Activated naive CD4-positive, alpha-beta T cell treated with anti-CD3 and anti-CD28 coated beads for 36 hours (primary cell): ENCODE measurements around the gene KAZN. TPM values are rescaled to one million over a fixed set of nuclear protein-coding genes. Genes with fewer than 3 reads are reported as not detected.

Experiments
- CTCF ChIA-PET: fragments of 350-600 bp; sonication (Branson Sonifier 250); formaldehyde crosslinking; loops from one replicate; lab custom pipeline; 2021; ENCODE audit warnings: antibody characterized with exemption; lab: Charles Lee
- DNase-seq: peaks from one replicate; pipeline ENCODE4 v3.0.0-alpha.2; 2020
- H3K27ac Mint-ChIP-seq: one replicate; pipeline ENCODE4 v1.8.0; 2021; ENCODE audit warnings: mild to moderate bottlenecking, mixed read lengths
- H3K27me3 Mint-ChIP-seq: one replicate; pipeline ENCODE4 v1.8.0; 2021; ENCODE audit warnings: low read depth, mixed read lengths
- H3K36me3 Mint-ChIP-seq: one replicate; pipeline ENCODE4 v1.8.0; 2021; ENCODE audit warnings: low read depth, mixed read lengths
- H3K4me1 Mint-ChIP-seq: one replicate; pipeline ENCODE4 v1.8.0; 2021; ENCODE audit warnings: low read depth, mixed read lengths
- H3K4me3 Mint-ChIP-seq: one replicate; pipeline ENCODE4 v1.8.0; 2021; ENCODE audit warnings: mild to moderate bottlenecking, moderate library complexity, mixed read lengths
- H3K9me3 Mint-ChIP-seq: one replicate; pipeline ENCODE4 v1.8.0; 2021; ENCODE audit warnings: mixed read lengths
- intact Hi-C: fragments of 100-400 bp; cut with micrococcal nuclease; formaldehyde crosslinking; loops from one replicate; pipeline ENCODE4 v1.15.1; 2023
- total RNA-seq, 2 experiments: library from RNA; stranded (reverse); gene quantifications; one replicate each; pipeline ENCODE4 v1.2.3, GENCODE V29; 2021

The KAZN gene
- total RNA-seq, 2 experiments from 2014 or later = 0.55 to 0.59 TPM

DNA sequence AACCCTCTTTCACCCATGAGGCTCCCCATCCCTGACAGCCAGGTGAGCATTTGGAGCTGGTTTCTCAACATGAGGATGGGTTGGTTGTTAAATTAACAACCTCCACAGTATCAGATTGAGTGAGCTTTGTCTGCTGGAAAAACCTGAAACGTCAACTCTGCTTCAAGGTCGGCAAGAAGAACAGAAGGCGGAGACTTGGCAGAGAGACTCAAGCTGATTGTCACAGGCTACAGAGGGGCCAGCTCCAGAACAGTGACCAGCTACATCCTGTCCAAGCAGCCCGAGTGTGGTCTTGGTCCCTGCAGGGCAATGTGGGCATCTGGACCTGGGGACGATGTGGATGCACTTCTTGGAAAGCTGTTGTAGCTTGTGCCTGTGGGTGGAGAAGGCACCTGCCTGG, 518.5 kb downstream of the KAZN start:
- no peaks in the 10 kb centered on the region for H3K36me3 Mint-ChIP-seq
- CTCF ChIA-PET = interaction anchor here (1.3 kb wide), 1 partner anchor 12 kb away, joined by 3 read pairs; no protein-coding TSS in a partner anchor
- no peak for DNase-seq
- H3K27ac Mint-ChIP-seq = no peak overlapping the region
- H3K9me3 Mint-ChIP-seq = no peaks in the 10 kb centered on the region
- intact Hi-C loops = no loop called here
- H3K4me3 Mint-ChIP-seq = no peak overlapping the region
- H3K4me1 Mint-ChIP-seq = peaks cover 9% of the 10 kb centered on the region
- peaks cover 2% of the 10 kb centered on the region for H3K27me3 Mint-ChIP-seq

GRCh38 chr1:15117671-15118325, 519.3 kb downstream of the KAZN start:
- Mint-ChIP-seq H3K27ac (no peak overlapping the region), H3K9me3 (no peaks in the 10 kb centered on the region), H3K4me1 (peaks cover under 1% of the 10 kb centered on the region), H3K36me3 (no peaks in the 10 kb centered on the region), H3K4me3 (no peak overlapping the region), H3K27me3 (peaks cover 2% of the 10 kb centered on the region)
- intact Hi-C loops = no loop called here
- CTCF ChIA-PET = no interaction called here
- no peak for DNase-seq

DNA sequence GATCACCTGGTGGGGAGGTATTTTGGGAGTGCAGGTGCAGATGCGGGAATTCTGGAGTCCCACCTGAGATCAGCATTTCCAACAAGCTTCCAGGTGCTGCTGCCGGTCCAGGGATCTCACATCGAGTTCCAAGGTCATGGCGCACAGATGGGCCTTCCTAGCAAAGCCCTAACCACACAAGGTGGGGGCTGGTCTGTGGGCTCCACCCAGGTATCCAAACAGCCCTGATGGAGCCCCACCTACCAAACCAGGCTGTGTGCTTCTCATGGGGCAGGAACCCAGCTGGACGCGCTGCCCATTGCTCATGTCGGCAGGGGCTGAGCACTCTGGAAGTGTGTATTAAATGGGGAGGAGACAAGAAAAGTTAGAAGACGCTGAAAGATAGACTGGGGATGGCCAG, 520.1 kb downstream of the KAZN start:
- peaks cover 2% of the 10 kb centered on the region for H3K27me3 Mint-ChIP-seq
- no peak overlapping the region for H3K4me3 Mint-ChIP-seq
- H3K9me3 Mint-ChIP-seq = no peaks in the 10 kb centered on the region
- intact Hi-C loops = no loop called here
- H3K36me3 Mint-ChIP-seq = no peaks in the 10 kb centered on the region
- DNase-seq = no peak
- no peaks in the 10 kb centered on the region for H3K4me1 Mint-ChIP-seq
- CTCF ChIA-PET = interaction anchor here (0.8 kb wide), 1 partner anchor 10 kb away, joined by 3 read pairs; no protein-coding TSS in a partner anchor
- no peak overlapping the region for H3K27ac Mint-ChIP-seq

GRCh38 chr1:15120251-15120945, 521.9 kb downstream of the KAZN start:
- intact Hi-C loops = no loop called here
- no peak for DNase-seq
- Mint-ChIP-seq H3K36me3 (no peaks in the 10 kb centered on the region), H3K4me3 (no peak overlapping the region), H3K27me3 (peaks cover 2% of the 10 kb centered on the region), H3K9me3 (no peaks in the 10 kb centered on the region), H3K4me1 (no peaks in the 10 kb centered on the region), H3K27ac (no peak overlapping the region)
- CTCF ChIA-PET = interaction anchor here (1.3 kb wide), 1 partner anchor 185 kb away, joined by 3 read pairs; no protein-coding TSS in a partner anchor

DNA sequence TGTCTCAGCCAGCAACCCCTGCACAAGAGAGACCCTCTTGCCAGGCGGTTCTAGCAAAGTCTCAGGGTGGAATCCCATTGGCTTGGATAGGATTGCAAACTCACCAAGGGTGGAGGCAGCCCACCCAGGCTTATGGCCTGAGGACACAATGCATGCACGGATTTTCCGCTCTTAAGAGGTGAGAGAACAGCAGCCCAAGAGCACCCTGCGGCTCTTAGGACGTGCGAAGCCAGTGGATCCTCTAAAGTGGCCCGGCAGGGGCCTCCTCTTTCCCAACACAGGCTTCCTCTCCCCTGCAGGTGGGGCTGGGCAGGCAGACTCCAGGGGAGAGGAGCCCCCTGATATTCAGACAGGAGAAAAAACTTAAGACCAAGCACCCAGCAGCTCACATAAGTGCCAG, 523.8 kb downstream of the KAZN start:
- no peak overlapping the region for H3K27ac Mint-ChIP-seq
- DNase-seq = no peak
- CTCF ChIA-PET = no interaction called here
- H3K27me3 Mint-ChIP-seq = peaks cover 2% of the 10 kb centered on the region
- H3K9me3 Mint-ChIP-seq = no peaks in the 10 kb centered on the region
- H3K4me3 Mint-ChIP-seq = no peak overlapping the region
- intact Hi-C loops = no loop called here
- no peaks in the 10 kb centered on the region for H3K4me1 Mint-ChIP-seq
- H3K36me3 Mint-ChIP-seq = no peaks in the 10 kb centered on the region

GRCh38 chr1:15123270-15123669, 524.8 kb downstream of the KAZN start:
- no peak for DNase-seq
- CTCF ChIA-PET = interaction anchor here (0.9 to 1.5 kb wide), 4 partner anchors 21 to 182 kb away, joined by 3 to 4 read pairs (median 3); no protein-coding TSS in a partner anchor

GRCh38 chr1:15123925-15124324, 525.4 kb downstream of the KAZN start:
- Mint-ChIP-seq H3K4me1 (no peaks in the 10 kb centered on the region), H3K4me3 (no peak overlapping the region), H3K36me3 (no peaks in the 10 kb centered on the region), H3K27me3 (peaks cover 2% of the 10 kb centered on the region), H3K27ac (no peak overlapping the region), H3K9me3 (no peaks in the 10 kb centered on the region)
- intact Hi-C loops = no loop called here
- CTCF ChIA-PET = interaction anchor here (1.0 to 1.5 kb wide), 3 partner anchors 25 to 181 kb away, joined by 3 to 4 read pairs (median 3); no protein-coding TSS in a partner anchor
- DNase-seq = no peak

More at GRCh38 chr1:15123270-15123669, 524.8 kb downstream of the KAZN start:
- Mint-ChIP-seq H3K36me3 (no peaks in the 10 kb centered on the region), H3K27me3 (peaks cover 2% of the 10 kb centered on the region), H3K9me3 (no peaks in the 10 kb centered on the region), H3K4me1 (no peaks in the 10 kb centered on the region), H3K4me3 (no peak overlapping the region), H3K27ac (no peak overlapping the region)
- intact Hi-C loops = no loop called here

- Mint-ChIP-seq H3K4me3 (no peak overlapping the region), H3K27me3 (peaks cover under 1% of the 10 kb centered on the region), H3K4me1 (no peaks in the 10 kb centered on the region), H3K27ac (no peak overlapping the region), H3K9me3 (peaks cover 2% of the 10 kb centered on the region), H3K36me3 (no peaks in the 10 kb centered on the region)
- DNase-seq = no peak
- intact Hi-C loops = no loop called here
- CTCF ChIA-PET = interaction anchor here (0.7 to 1.5 kb wide), 3 partner anchors 25 to 181 kb away, joined by 3 to 4 read pairs (median 3); no protein-coding TSS in a partner anchor
Observed at GRCh38 chr1:15124362-15125100, 526.0 kb downstream of the KAZN start.

DNA sequence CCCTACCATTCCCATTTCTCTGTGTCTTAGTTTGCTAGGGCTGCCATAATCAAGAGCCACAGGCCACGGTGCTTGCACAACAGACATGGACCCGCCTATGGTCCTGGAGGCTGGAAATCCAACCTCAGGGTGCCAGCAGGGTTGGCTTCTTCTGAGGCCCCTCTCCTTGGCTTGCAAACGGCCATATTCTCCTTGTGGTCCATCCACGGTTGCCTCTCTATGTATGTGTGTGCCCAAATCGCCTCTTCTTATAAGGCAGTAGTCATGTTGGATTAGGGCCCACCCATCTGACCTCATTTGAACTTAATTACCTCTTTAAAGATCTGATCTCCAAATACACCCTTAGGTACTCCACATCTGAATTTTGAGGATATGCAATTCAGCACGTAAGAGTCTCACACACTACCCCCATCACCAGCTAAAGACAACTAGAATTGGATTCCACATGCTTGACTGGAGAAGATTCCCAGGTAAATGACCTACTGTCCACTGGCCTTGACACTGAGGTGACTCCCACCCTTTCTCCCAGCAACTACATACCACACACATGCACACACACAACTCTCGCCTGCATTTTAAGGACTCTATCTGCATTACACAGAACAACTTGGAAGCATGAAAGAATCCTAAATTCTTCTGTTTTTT, 526.7 kb downstream of the KAZN start:
- intact Hi-C loops = no loop called here
- CTCF ChIA-PET = interaction anchor here (0.6 to 0.7 kb wide), 2 partner anchors 49 to 396 kb away, joined by 3 read pairs; no protein-coding TSS in a partner anchor
- H3K4me1 Mint-ChIP-seq = no peaks in the 10 kb centered on the region

DNA sequence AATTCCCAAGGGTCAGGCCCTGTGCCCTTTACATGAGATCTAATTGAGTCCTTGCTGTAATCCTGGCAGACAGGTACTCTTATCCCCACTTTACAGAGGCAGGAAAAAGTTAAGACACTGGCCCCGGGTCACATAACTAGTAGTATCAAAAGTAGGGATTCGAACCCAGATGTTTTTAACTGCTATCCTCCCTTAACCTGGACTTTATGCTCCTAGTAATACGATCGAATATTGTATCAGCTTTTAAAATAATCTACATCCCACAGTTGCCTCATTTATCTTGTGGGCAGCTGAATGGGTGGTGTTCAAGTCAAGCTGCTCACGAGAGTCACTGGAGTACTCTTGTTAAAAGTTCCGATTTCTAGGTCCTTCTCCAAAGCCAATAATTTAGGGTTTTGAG, 529.6 kb downstream of the KAZN start:
- no peak overlapping the region for H3K27ac Mint-ChIP-seq
- H3K4me3 Mint-ChIP-seq = no peak overlapping the region
- no peaks in the 10 kb centered on the region for H3K4me1 Mint-ChIP-seq
- peaks cover 7% of the 10 kb centered on the region for H3K27me3 Mint-ChIP-seq
- CTCF ChIA-PET = interaction anchor here (0.6 to 3.5 kb wide), 26 partner anchors 9 to 238 kb away, joined by 3 to 58 read pairs (median 4); no protein-coding TSS in a partner anchor
- intact Hi-C loops = loop anchor here (1.0 to 2.0 kb wide), 3 partner anchors 25 to 176 kb away; partner anchors contain the start of gene TMEM51
- H3K36me3 Mint-ChIP-seq = no peaks in the 10 kb centered on the region
- H3K9me3 Mint-ChIP-seq = peaks cover 4% of the 10 kb centered on the region
- no peak for DNase-seq

More for the DNA sequence above, 526.7 kb downstream of the KAZN start:
- DNase-seq = no peak
- Mint-ChIP-seq H3K27ac (no peak overlapping the region), H3K9me3 (peaks cover 4% of the 10 kb centered on the region), H3K27me3 (no peaks in the 10 kb centered on the region), H3K36me3 (no peaks in the 10 kb centered on the region), H3K4me3 (no peak overlapping the region)

DNA sequence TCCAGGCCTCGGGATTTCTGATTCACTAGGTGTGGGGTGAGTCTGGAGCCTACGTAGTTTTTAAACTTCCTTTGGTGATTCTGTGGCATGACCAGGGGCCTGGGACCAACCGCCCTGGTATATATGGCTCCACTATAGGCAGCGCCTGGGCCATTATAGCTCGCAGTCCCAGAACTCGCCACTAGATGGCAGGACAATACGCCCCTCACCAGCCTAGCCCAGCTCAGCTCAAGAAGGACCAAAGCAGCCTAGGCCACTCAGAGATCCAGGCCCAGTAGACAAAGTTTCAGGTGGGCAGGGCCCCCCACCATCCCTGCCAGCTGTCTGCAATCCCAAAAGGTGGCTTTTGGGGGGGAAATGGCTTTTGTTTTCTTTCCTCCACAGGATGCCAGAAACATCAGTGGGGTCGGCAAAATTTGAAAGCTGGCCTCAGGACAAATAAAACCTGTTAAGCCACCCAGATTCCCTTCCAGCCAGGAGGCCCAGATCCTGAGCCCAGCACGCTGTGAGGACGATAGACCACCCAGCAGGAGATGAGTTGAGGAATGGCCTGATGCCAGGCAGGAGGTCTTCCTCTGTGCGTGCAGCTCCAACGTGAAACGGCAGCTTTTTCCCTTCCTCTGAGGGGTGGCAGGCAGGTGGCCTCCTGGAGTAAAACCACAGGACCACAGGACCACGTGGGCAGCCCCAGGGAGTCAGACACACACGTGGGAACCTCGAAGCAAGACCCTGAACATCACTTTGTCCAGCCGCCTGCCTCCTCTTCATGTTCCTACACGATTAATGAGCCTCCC, 530.2 kb downstream of the KAZN start:
- intact Hi-C loops = loop anchor here (1.0 to 2.0 kb wide), 3 partner anchors 24 to 176 kb away; partner anchors contain the start of gene TMEM51
- Mint-ChIP-seq H3K36me3 (no peaks in the 10 kb centered on the region), H3K27me3 (peaks cover 10% of the 10 kb centered on the region), H3K4me1 (no peaks in the 10 kb centered on the region), H3K27ac (no peak overlapping the region), H3K4me3 (no peak overlapping the region), H3K9me3 (peaks cover 4% of the 10 kb centered on the region)
- DNase-seq = peak; percentile 84
- CTCF ChIA-PET = interaction anchor here (0.5 to 3.5 kb wide), 32 partner anchors 8 to 239 kb away, joined by 3 to 58 read pairs (median 4); partner anchors contain the start of gene TMEM51
